Left lung (tissue), 10 donors: ENCODE results near the gene NRG3. TPM values are rescaled to one million over a fixed set of nuclear protein-coding genes. Genes with fewer than 3 reads are reported as not detected.

ENCODE experiments used
- ATAC-seq: fragments of 200-7000 bp; cut with Tn5 transposase; one replicate; pipeline ENCODE4 v1.9.1; 2020; ENCODE audit warnings: moderate library complexity
- DNase-seq, 4 donors: peaks; one replicate each; pipeline ENCODE4 v3.0.0-alpha.2; 2013 to 2020
- H3K27ac ChIP-seq, 2 donors: fragments of 200-600 bp; sonication (generic) in 1 of 2; one replicate each; pipeline versions ENCODE4 v1.5.0 to v1.8.0; 2020 to 2021
- H3K27me3 ChIP-seq, 2 donors: fragments of 200-600 bp; sonication (generic) in 1 of 2; one replicate each; pipeline versions ENCODE4 v1.5.0 to v1.8.0; 2020 to 2021
- H3K36me3 ChIP-seq, 2 donors: fragments of 200-600 bp; sonication (generic) in 1 of 2; one replicate each; pipeline versions ENCODE4 v1.5.0 to v1.8.0; 2020 to 2021
- H3K4me1 ChIP-seq, 2 donors: fragments of 200-600 bp; one replicate each; pipeline ENCODE4 v1.8.0; 2021
- H3K4me3 ChIP-seq, 2 donors: fragments of 200-600 bp; sonication (generic) in 1 of 2; one replicate each; pipeline versions ENCODE4 v1.5.0 to v1.8.0; 2020 to 2021; ENCODE audit warnings: mild to moderate bottlenecking in 1 of 2
- H3K9me3 ChIP-seq, 2 donors: fragments of 200-600 bp; sonication (generic) in 1 of 2; one replicate each; pipeline versions ENCODE4 v1.5.0 to v1.8.0; 2020 to 2021
- CTCF ChIP-seq, 2 donors: fragments of 200-600 bp; sonication (generic) in 1 of 2; IDR thresholded peaks; one replicate each; pipeline versions ENCODE4 v1.5.0 to v1.8.0; 2021; ENCODE audit warnings: antibody characterized with exemption in 2 of 2
- intact Hi-C, 2 donors: fragments of 100-400 bp; cut with DNase I; formaldehyde crosslinking; loops; one replicate each; pipeline versions ENCODE4 v1.11.2 to v1.14.2; 2022
- polyA plus RNA-seq, 6 donors: library from polyadenylated mRNA; unstranded; fragments of 120-200 nt; gene quantifications; one replicate each; pipeline ENCODE4 v1.2.1, GENCODE V29; 2013; ENCODE audit not compliant: insufficient read length in 6 of 6
- total RNA-seq, 2 donors: library from RNA; stranded (reverse); fragmentation: NEBNext Ultra II Directional; extraction: Animal tissue kit (Norgen Biotek cat#: 25700); gene quantifications; one replicate each; pipeline ENCODE4 v1.2.1, GENCODE V29; 2021
- donor health status: DM: no; HTN: yes; CAD: no.
- donor health status: DM: no; HTN: no; CAD: no.

NRG3 gene
- total and polyA plus RNA-seq, 8 donors: 1.0 to 1.7 (median 1.1) TPM

GRCh38 chr10:82591421-82591820 lies 716.4 kb downstream of the NRG3 start:
- ATAC-seq (no peak), DNase-seq (no peak)
- Histone ChIP-seq H3K4me1 (no peaks in the 10 kb centered on the region), H3K36me3 (no peaks in the 10 kb centered on the region), H3K9me3 (no peaks in the 10 kb centered on the region), H3K27me3 (no peaks in the 10 kb centered on the region), H3K27ac (no peak overlapping the region), H3K4me3 (no peak overlapping the region)
- intact Hi-C loops: no loop called here
- TF ChIP-seq CTCF (IDR thresholded peaks at IDR 0.05): no peak

- Histone ChIP-seq H3K4me1 (no peaks in the 10 kb centered on the region), H3K9me3 (no peaks in the 10 kb centered on the region), H3K27ac (no peak overlapping the region), H3K36me3 (no peaks in the 10 kb centered on the region), H3K27me3 (no peaks in the 10 kb centered on the region), H3K4me3 (no peak overlapping the region)
- DNase-seq (no peak), ATAC-seq (no peak)
- no peak for TF ChIP-seq CTCF (IDR thresholded peaks at IDR 0.05)
- intact Hi-C loops: no loop called here
Observed at GRCh38 chr10:82597840-82598239, 722.8 kb downstream of the NRG3 start.

- TF ChIP-seq CTCF (IDR thresholded peaks at IDR 0.05): no peak
- H3K27ac ChIP-seq: no peak overlapping the region
- ATAC-seq: no peak
Observed at GRCh38 chr10:82609845-82610244, 734.9 kb downstream of the NRG3 start.

GRCh38 chr10:82618007-82618406 lies 743.0 kb downstream of the NRG3 start:
- DNase-seq (peak in 1 of 4 donors; percentile 19), ATAC-seq (no peak)
- no peak for TF ChIP-seq CTCF (IDR thresholded peaks at IDR 0.05)
- no peaks in the 10 kb centered on the region for H3K36me3 ChIP-seq
- no peak overlapping the region for H3K4me3 ChIP-seq
- no peaks in the 10 kb centered on the region for H3K27me3 ChIP-seq
- no peaks in the 10 kb centered on the region for H3K4me1 ChIP-seq
- no peak overlapping the region for H3K27ac ChIP-seq
- no peaks in the 10 kb centered on the region for H3K9me3 ChIP-seq
- intact Hi-C loops: no loop called here

More at GRCh38 chr10:82609845-82610244, 734.9 kb downstream of the NRG3 start:
- intact Hi-C loops: no loop called here
- H3K36me3 ChIP-seq: no peaks in the 10 kb centered on the region
- no peaks in the 10 kb centered on the region for H3K27me3 ChIP-seq
- no peak for DNase-seq
- H3K4me1 ChIP-seq: no peaks in the 10 kb centered on the region
- peaks cover 0 to 5% of the 10 kb centered on the region in 2 donors for H3K9me3 ChIP-seq
- H3K4me3 ChIP-seq: no peak overlapping the region

- TF ChIP-seq CTCF (IDR thresholded peaks at IDR 0.05): no peak
- no peak for ATAC-seq
Observed at GRCh38 chr10:82621680-82622079, 746.7 kb downstream of the NRG3 start.

More at GRCh38 chr10:82621680-82622079, 746.7 kb downstream of the NRG3 start:
- no peaks in the 10 kb centered on the region for H3K27me3 ChIP-seq
- no peaks in the 10 kb centered on the region for H3K36me3 ChIP-seq
- no peak overlapping the region for H3K4me3 ChIP-seq
- H3K27ac ChIP-seq: no peak overlapping the region
- H3K4me1 ChIP-seq: no peaks in the 10 kb centered on the region
- DNase-seq: no peak
- no peaks in the 10 kb centered on the region for H3K9me3 ChIP-seq
- intact Hi-C loops: no loop called here
